GM18870 (cell line): Measurements from ENCODE around the gene C1QTNF8.

Source experiments
- ATAC-seq: cut with Tn5 transposase; IDR thresholded peaks from one replicate; pipeline ENCODE4 v1.9.1; 2021; ENCODE audit warnings: moderate library complexity; ENCODE audit not compliant: unreplicated experiment

Gene C1QTNF8

GRCh38 chr16:1066584-1067172 lies 29.4 kb downstream of the C1QTNF8 start:
- no peak for ATAC-seq

GRCh38 chr16:1065469-1066128 lies 30.4 kb downstream of the C1QTNF8 start:
- ATAC-seq, result no peak

GRCh38 chr16:1063728-1064127 lies 32.3 kb downstream of the C1QTNF8 start:
- no peak for ATAC-seq

- ATAC-seq, result no peak
Measured at GRCh38 chr16:1062895-1063294, 33.1 kb downstream of the C1QTNF8 start.

GRCh38 chr16:1061769-1062505 lies 34.1 kb downstream of the C1QTNF8 start:
- ATAC-seq, result no peak

- ATAC-seq, result no peak
Measured at GRCh38 chr16:1060416-1061340, 35.4 kb downstream of the C1QTNF8 start.

- ATAC-seq, result no peak
Measured at GRCh38 chr16:1059310-1059709, 36.7 kb downstream of the C1QTNF8 start.

- no peak for ATAC-seq
Measured at GRCh38 chr16:1058216-1058615, 37.8 kb downstream of the C1QTNF8 start.

GRCh38 chr16:1057252-1057932 lies 38.7 kb downstream of the C1QTNF8 start:
- no peak for ATAC-seq

- ATAC-seq, result no peak
Measured at GRCh38 chr16:1056196-1056595, 39.8 kb downstream of the C1QTNF8 start.

GRCh38 chr16:1055557-1055924 lies 40.5 kb downstream of the C1QTNF8 start:
- no peak for ATAC-seq

GRCh38 chr16:1054660-1055556 lies 41.1 kb downstream of the C1QTNF8 start:
- no peak for ATAC-seq

GRCh38 chr16:1053700-1054368 lies 42.2 kb downstream of the C1QTNF8 start:
- no peak for ATAC-seq

- ATAC-seq, result no peak
Measured at GRCh38 chr16:1053121-1053521, 42.9 kb downstream of the C1QTNF8 start.

- no peak for ATAC-seq
Measured at GRCh38 chr16:1052721-1053120, 43.3 kb downstream of the C1QTNF8 start.

- ATAC-seq, result no peak
Measured at GRCh38 chr16:1051446-1051845, 44.6 kb downstream of the C1QTNF8 start.

GRCh38 chr16:1050921-1051320 lies 45.1 kb downstream of the C1QTNF8 start:
- ATAC-seq, result no peak

- ATAC-seq, result no peak
Measured at GRCh38 chr16:1050516-1050915, 45.5 kb downstream of the C1QTNF8 start.

GRCh38 chr16:1049976-1050247 lies 46.1 kb downstream of the C1QTNF8 start:
- no peak for ATAC-seq
